Tibial artery (tissue), 4 donors: ENCODE measurements around the gene MUS81.

Source experiments
- DNase-seq, 2 donors: peaks; one replicate each; pipeline ENCODE4 v3.0.0-alpha.2; 2019
- H3K27ac ChIP-seq, 2 donors: fragments of 200-600 bp; sonication (generic) in 1 of 2; 1 replicate in 1 of 2; 2 replicates in 1 of 2; pipeline ENCODE4 v1.5.1; 2018 to 2019; ENCODE audit warnings: mild to moderate bottlenecking in 1 of 2
- H3K27me3 ChIP-seq, 2 donors: fragments of 200-600 bp; sonication (generic) in 1 of 2; one replicate each; pipeline versions ENCODE4 v1.5.1 to v1.6.0; 2016 to 2019
- H3K36me3 ChIP-seq, 3 donors: fragments of 200-600 bp; sonication (generic) in 2 of 3; one replicate each; pipeline ENCODE4 v1.5.1; 2016 to 2019; ENCODE audit warnings: mild to moderate bottlenecking in 2 of 3
- H3K4me1 ChIP-seq, 4 donors: fragments of 200-600 bp; sonication (generic) in 2 of 4; 1 replicate in 3 of 4; 2 replicates in 1 of 4; pipeline ENCODE4 v1.5.1; 2016 to 2019
- H3K4me3 ChIP-seq, 2 donors: fragments of 200-600 bp; sonication (generic) in 1 of 2; 1 replicate in 1 of 2; 2 replicates in 1 of 2; pipeline ENCODE4 v1.5.1; 2018 to 2019; ENCODE audit warnings: mild to moderate bottlenecking in 2 of 2
- H3K9me3 ChIP-seq, 3 donors: fragments of 200-600 bp; sonication (generic) in 1 of 3; one replicate each; pipeline ENCODE4 v1.5.1; 2016 to 2019
- intact Hi-C: fragments of 100-400 bp; cut with DNase I; formaldehyde crosslinking; loops from one replicate; pipeline ENCODE4 v1.15.0; 2023; ENCODE audit warnings: low total_unique reads
- TF ChIP-seq, protein P1 (sequence below), 2 experiments: fragments of 200-600 bp in 1 of 2; fragments of 450-650 bp in 1 of 2; IDR thresholded peaks; one replicate each; pipeline ENCODE4 v1.5.1; 2017 to 2019; ENCODE audit warnings: antibody characterized with exemption in 2 of 2, mild to moderate bottlenecking in 1 of 2, moderate library complexity in 1 of 2

Gene MUS81

DNA sequence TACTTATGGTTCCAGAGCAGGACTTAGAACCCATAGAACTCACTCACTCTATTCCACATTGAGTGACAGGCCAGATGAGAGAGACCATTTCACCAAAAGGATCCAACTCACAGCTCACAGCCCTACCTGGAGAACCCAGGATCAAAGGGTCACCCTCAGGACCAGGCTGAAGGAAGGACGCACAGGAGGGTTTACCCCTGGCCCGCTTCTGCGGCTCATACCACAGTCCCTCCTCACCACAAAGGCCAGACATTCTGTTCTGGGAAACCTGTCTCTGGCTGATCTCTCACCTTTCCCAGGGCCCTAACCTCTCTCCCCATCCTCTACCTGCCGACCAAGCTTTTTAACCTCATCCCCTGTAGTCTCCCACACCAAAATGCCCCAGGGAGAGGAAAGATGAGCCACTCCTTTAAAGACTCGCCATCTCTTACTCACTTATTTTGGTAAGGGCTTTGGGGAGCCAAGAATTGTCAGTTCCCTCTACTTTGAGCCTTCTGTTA is 35.3 kb downstream of the MUS81 start:
- Histone ChIP-seq H3K9me3 (no peaks in the 10 kb centered on the region), H3K4me3 (no peak overlapping the region), H3K27ac (no peak overlapping the region), H3K4me1 (peaks cover 6 to 46% (median 41%) of the 10 kb centered on the region in 4 donors), H3K27me3 (no peaks in the 10 kb centered on the region), H3K36me3 (no peaks in the 10 kb centered on the region)
- TF ChIP-seq, protein P1, sequence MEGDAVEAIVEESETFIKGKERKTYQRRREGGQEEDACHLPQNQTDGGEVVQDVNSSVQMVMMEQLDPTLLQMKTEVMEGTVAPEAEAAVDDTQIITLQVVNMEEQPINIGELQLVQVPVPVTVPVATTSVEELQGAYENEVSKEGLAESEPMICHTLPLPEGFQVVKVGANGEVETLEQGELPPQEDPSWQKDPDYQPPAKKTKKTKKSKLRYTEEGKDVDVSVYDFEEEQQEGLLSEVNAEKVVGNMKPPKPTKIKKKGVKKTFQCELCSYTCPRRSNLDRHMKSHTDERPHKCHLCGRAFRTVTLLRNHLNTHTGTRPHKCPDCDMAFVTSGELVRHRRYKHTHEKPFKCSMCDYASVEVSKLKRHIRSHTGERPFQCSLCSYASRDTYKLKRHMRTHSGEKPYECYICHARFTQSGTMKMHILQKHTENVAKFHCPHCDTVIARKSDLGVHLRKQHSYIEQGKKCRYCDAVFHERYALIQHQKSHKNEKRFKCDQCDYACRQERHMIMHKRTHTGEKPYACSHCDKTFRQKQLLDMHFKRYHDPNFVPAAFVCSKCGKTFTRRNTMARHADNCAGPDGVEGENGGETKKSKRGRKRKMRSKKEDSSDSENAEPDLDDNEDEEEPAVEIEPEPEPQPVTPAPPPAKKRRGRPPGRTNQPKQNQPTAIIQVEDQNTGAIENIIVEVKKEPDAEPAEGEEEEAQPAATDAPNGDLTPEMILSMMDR (IDR thresholded peaks at IDR 0.05): no peak
- no peak for DNase-seq
- intact Hi-C loops: no loop called here

DNA sequence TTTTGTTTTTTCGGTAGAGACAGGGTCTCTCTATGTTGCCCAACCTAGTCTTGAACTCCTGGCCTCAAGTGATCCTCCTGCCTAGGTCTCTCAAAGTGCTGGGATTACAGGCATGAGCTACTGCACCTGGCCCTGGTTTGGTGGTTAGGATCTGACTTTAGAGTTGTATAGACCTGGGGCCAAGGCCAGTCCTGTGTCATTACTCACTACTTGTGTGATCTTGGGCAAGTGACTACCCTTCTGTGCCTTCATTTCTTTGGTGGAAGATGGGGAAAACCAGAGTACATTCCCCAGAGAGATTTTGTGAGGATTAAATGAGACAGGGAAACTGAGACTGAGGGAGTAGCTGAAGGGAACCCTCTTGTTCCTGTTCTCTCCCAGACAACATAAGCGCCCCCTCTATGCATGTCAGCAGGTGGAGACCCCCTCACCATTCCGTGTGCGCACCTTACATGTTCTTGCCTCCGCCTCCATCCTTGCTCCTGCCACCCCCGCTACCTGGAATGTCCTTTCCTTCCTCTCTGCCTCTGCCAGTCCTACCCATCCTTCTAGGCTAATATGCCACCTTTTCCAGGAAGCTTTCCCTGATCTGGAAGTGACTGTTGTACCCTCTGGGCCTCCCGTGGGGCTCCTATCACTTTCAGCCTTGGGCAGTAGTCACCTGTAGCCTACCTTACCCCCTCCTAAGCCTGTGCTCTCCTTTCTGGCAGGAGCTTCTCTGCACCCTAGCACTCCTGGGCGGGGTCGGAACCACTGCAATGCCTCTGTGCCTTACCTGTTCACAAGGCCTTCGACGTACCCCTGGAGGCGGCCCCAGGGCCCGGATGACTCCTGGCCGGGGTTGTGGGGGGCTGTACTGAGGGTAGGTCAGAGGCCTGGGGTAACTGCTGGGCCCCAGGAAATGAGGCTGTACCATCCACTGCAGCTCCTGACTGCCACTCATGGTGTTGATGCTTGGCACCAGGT is 36.1 kb downstream of the MUS81 start:
- TF ChIP-seq, protein P1 (IDR thresholded peaks at IDR 0.05): no peak

DNA sequence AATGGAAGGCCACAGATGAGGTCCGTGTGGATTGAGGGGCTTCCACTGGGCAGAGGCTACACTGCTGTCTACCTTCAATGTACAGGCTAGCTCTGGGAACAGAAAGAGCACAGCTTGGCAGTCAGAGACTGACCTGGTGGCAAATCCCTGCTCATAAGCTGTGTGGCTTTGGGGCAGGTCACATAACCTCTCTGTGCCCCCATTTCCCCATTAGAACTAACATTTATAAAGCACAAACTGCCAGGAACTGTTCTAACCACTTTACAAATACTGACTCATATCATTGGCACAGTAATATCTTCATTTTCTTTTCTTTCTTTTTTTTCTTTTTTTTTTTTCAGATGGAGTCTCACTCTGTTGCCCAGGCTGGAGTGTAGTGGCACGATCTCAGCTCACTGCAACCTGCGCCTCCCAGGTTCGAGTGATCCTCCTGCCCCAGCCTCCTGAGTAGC is 36.8 kb downstream of the MUS81 start:
- H3K36me3 ChIP-seq: no peaks in the 10 kb centered on the region
- H3K9me3 ChIP-seq: no peaks in the 10 kb centered on the region
- peaks cover 3 to 38% (median 34%) of the 10 kb centered on the region in 4 donors for H3K4me1 ChIP-seq
- TF ChIP-seq, protein P1 (IDR thresholded peaks at IDR 0.05): no peak
- intact Hi-C loops: no loop called here
- H3K4me3 ChIP-seq: no peak overlapping the region
- DNase-seq: no peak
- no peaks in the 10 kb centered on the region for H3K27me3 ChIP-seq
- no peak overlapping the region for H3K27ac ChIP-seq

More for the DNA sequence above, 36.1 kb downstream of the MUS81 start:
- no peak for DNase-seq
- intact Hi-C loops: no loop called here
- Histone ChIP-seq H3K9me3 (no peaks in the 10 kb centered on the region), H3K27ac (no peak overlapping the region), H3K4me3 (no peak overlapping the region), H3K4me1 (peaks cover 6 to 46% (median 41%) of the 10 kb centered on the region in 4 donors), H3K36me3 (no peaks in the 10 kb centered on the region), H3K27me3 (no peaks in the 10 kb centered on the region)

DNA sequence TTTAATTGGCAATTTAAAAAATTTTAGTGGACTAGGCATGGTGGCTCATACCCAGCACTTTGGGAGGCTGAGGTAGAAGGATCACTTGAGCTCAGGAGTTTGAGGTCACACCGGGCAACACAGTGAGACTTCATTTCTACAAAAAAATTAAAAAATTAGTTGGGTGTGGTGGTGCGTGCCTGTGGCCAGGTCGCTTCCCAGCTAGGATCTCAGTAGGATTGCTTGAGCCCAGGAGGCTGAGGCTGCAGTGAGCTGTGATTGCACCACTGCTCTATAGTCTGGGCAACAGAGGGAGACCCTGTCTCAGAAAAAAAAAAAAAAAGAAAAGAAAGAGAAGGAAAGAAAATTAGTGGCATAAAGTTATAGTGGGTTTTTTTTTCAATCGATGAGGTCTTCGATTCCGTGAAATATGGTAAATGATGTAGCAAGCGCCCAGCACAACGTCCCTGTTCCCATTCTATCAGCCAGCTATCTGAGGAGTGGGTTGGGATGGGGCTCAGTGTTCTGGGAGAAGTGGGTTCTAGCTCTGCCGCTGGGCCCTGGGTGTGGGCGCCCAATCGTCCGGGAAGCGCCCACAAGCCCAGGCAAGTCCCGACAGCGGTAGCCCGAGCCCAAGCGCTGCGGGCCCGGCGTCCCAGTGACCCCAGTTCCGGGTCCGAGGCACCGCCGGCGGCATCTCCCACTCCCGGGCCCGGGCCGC is 38.6 kb downstream of the MUS81 start:
- Histone ChIP-seq H3K36me3 (no peaks in the 10 kb centered on the region), H3K4me3 (peak overlapping the region; percentile 63), H3K4me1 (peaks cover 0 to 21% (median 16%) of the 10 kb centered on the region in 4 donors), H3K27me3 (no peaks in the 10 kb centered on the region), H3K9me3 (no peaks in the 10 kb centered on the region), H3K27ac (peak overlapping the region; percentile 63 to 76)
- DNase-seq: no peak
- TF ChIP-seq, protein P1 (IDR thresholded peaks at IDR 0.05): no peak
- intact Hi-C loops: no loop called here

DNA sequence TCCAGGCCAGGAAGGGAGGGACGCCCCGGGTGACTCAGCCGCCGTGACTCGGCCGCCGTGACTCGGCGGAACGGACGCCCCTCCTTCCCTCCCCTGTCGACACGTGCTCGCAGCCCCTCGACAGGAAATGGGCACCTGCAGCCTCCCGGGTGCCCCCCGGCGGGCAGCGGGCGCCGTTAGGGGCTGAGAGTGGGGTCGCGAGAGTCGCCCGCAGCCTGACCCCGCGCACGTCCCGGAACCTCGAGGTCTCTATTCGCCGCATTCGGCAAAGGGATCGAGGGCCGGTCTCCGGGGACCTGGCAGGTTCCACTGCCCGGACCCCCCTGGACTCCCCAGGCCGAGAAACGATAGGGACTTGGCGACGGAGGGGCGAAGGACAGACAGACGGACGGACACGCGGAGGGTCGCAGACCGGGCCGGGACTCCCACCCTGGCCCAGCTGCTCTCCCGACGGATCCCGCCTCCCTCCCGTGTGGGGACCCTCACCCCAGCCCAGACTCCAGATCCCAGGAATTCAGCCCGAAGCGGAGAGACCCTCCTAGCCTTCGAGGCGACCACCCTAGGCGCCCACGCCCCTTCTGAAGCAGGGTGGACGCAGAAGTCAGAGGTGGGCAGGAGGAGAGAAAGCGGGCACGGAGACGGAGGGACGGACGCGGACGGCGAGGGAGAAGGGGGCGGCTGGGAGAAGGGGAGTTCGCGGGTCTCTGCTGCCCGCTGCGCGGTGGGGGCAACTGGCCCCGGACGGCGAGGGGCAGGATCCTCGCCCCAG is 39.3 kb downstream of the MUS81 start:
- Histone ChIP-seq H3K4me1 (peaks cover 0 to 19% (median 15%) of the 10 kb centered on the region in 4 donors), H3K9me3 (no peaks in the 10 kb centered on the region), H3K4me3 (peak overlapping the region; percentile 63), H3K27ac (peak overlapping the region; percentile 63 to 76), H3K27me3 (no peaks in the 10 kb centered on the region), H3K36me3 (no peaks in the 10 kb centered on the region)
- intact Hi-C loops: no loop called here
- peak; percentile 63 to 87 for DNase-seq
- TF ChIP-seq, protein P1 (IDR thresholded peaks at IDR 0.05): no peak
